HTERT RPE-1 (cell line): ENCODE results near the gene PRRX1.

Source experiments
- in situ Hi-C: fragments of 300-500 bp; cut with MboI; formaldehyde crosslinking; loops from 4 replicates; pipeline ENCODE4 v1.14.3; 2020; ENCODE audit warnings: low sequenced_read_pairs

The PRRX1 gene

DNA sequence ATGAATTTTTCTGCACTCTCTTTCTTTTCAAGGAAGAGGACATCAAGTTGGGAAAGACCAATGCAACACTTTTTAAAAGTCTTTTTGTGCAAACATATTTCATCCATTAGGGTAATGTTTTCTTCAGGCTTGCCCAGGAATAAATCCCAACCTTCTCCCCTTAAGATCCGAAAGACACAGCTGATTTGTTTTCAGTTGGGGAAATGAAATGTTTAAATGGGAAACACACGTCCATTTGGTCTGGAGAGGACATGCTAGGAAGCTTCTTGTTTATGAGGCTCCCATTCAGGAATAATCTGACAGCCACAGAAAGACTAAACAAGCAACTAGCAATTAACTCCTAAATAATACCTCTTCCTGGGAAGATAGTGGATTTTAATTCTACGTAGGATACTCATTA is 91.9 kb downstream of the PRRX1 start:
- in situ Hi-C loops: no loop called here

DNA sequence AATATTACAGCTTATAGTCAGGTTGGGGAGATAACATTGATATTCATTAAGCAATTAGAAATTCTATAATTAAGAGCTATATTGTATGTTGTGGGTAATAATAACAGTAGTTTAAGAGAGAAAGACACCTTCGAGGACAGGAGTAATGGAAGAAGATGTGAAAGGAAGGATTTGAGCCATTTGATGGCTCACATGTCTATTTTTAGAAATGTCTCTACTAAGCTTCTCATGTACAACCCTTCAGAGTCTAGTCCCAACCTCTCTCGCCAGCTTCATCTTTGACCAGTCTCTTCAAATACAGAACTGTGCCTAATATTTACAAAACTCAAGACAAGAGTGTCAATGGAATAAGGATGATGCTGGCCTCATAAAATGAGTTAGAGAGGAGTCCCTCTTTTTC is 95.1 kb downstream of the PRRX1 start:
- in situ Hi-C loops: no loop called here

DNA sequence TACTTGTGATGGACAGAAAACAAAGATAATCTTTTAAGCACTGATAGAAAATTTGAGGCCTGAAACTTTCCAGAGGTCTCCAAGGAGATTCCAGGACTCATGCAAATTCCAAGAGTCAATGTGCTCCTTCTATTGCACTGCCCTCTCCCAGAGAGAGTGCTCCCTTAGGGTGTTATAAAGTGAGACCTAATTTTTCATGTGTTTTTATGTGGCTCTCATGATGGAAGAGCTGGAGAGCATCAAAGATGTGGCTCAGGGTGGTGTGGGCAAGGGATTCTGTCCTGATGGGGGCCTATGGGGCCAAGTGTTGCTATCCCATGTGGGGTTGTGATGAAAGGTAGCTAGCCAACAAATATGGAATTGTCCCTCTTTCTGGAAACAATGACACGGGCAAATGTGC is 101.3 kb downstream of the PRRX1 start:
- in situ Hi-C loops: no loop called here

DNA sequence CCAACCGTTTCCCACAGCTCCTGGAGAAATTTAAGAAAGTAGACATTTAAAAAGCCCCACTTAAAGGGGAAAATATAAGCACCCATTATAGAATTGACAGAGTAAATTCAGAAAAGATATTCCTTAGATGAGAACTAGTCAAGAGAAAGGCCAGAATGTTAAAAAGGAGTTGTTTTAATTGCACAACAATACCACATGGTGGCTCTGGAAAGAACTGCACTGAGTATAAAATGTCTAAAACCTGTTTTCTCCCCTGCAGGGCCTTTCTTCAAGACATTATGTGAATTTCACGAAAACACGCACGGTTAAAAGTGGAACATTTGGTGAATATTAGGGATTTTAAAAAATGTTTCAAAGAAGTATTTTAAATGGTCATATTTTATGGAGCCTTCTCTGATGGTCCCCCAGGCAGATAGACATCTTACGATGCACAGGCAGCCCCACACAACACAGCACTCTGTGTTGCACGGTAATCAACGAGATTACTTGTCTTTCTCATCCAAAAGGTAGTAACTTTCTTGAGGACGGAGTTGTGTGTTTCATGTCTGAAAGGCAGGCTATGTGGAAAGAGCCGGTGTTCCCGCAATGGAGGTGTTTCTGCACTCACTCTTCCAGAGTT is 101.9 kb downstream of the PRRX1 start:
- in situ Hi-C loops: no loop called here

DNA sequence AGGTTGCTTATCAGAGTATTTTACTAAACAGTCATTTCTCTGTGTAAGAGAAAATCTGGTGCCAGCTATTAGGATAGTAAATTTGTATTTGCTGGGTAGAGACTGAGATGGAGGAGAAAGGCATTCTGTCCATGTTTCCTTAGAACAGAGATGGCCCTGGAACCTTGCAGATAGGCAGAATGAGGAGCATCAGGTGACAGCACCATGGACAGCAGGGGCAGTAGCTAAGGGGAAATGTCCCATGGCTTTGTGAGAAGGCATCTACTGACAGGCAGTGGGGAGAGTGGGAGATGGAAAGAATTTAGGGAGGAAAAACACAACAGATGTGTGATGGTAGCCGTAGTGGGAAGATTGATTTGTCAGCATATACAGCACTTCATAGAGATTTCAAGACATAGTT is 105.0 kb downstream of the PRRX1 start:
- in situ Hi-C loops: no loop called here

DNA sequence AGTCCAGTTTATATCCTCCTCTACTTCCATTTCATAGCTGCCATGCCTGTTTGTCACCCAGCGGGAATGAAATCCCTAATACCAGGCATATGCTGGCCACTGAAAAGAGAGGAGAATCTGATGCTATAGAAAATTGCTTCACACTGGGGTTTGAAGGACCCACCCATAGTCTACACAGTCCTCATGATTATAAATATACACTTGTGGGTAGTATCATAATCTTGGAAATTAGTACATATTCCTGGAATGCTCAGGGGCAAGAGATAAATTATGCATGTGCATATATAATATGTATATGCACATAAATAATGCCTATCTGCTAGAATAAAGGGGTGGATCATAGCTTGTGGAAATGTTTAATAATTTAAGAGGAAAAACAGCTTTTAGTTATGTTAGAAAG is 105.8 kb downstream of the PRRX1 start:
- in situ Hi-C loops: no loop called here

DNA sequence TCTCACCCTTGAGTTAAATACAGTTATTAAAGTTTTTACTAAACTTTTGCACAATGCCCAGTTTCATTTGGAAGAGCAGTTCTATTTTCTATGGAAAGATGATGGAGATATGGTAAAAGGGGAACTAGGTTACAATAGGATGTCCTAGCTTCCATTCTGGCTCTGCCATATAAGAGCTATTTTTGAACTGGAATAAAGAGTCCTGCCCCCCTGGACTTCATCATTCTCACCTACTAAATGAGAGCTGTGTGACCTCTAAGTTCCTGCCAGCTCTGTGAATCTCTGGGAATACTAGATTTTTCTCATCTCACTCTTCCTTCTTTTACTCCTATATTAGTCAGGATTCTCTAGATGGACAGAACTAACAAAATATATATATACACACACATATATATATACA is 106.3 kb downstream of the PRRX1 start:
- in situ Hi-C loops: no loop called here

DNA sequence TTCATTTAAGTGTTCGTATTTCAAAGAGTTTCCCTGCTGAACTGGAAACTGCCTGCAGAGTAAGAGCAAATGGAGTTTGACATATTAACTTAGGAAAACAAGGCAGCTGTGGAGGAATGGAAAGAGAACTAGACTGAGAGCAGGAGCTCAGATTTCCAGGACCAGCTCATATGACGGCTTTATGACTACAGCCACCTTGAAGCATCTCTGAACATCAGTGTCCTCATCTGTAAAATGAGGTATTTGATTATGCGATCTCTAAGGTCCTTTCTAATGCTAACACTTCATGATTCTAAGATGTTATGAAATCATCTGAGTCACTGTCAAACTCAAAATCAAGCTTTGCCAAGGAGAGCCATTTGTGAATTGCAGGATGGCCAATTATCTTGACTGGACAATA is 112.3 kb downstream of the PRRX1 start:
- in situ Hi-C loops: no loop called here

DNA sequence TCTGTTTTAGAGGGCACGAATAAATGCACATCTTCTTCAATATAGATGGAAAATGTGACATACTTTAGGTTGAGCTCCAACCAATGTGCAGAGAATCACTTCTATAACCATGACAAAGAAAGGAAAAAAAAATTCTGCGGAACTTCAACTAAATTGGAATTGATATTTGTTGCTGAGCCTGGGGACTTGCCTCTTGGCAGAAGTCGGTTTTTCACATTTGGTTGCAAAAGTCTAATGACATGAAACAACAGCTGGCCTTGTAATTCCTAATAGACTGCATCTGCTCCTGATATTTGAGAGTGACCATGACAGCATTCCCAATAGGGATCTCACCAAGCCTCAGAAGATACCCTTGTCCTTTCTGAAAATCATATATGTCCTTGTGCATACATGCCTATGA is 112.8 kb downstream of the PRRX1 start:
- in situ Hi-C loops: no loop called here
